NCI-H2196 treated with DMSO at 0.1 percent for 48 hours (cell line): Measurements from ENCODE around the gene FAM53B.

ENCODE experiments used
- DNase-seq: peaks from one replicate; lab custom pipeline; 2025; ENCODE audit not compliant: unreplicated experiment; lab: John Stamatoyannopoulos, UW

The FAM53B gene

GRCh38 chr10:124697837-124698544, 46.2 kb downstream of the FAM53B start:
- DNase-seq: no peak

- no peak for DNase-seq
Measured at GRCh38 chr10:124697443-124697836, 46.7 kb downstream of the FAM53B start.

GRCh38 chr10:124696446-124697392, 47.5 kb downstream of the FAM53B start:
- no peak for DNase-seq

GRCh38 chr10:124695259-124695658, 48.9 kb downstream of the FAM53B start:
- no peak for DNase-seq

- DNase-seq: no peak
Measured at GRCh38 chr10:124694481-124695220, 49.5 kb downstream of the FAM53B start.

- no peak for DNase-seq
Measured at GRCh38 chr10:124693801-124694416, 50.3 kb downstream of the FAM53B start.

GRCh38 chr10:124693396-124693795, 50.8 kb downstream of the FAM53B start:
- DNase-seq: no peak

- DNase-seq: no peak
Measured at GRCh38 chr10:124692100-124692446, 52.1 kb downstream of the FAM53B start.

GRCh38 chr10:124691421-124692099, 52.6 kb downstream of the FAM53B start:
- no peak for DNase-seq

GRCh38 chr10:124691002-124691401, 53.2 kb downstream of the FAM53B start:
- no peak for DNase-seq

GRCh38 chr10:124689911-124690498, 54.2 kb downstream of the FAM53B start:
- no peak for DNase-seq

GRCh38 chr10:124688889-124689670, 55.1 kb downstream of the FAM53B start:
- DNase-seq: no peak

- DNase-seq: no peak
Measured at GRCh38 chr10:124688386-124688785, 55.8 kb downstream of the FAM53B start.

- DNase-seq: no peak
Measured at GRCh38 chr10:124686707-124687376, 57.3 kb downstream of the FAM53B start.

- DNase-seq: no peak
Measured at GRCh38 chr10:124685261-124685660, 58.9 kb downstream of the FAM53B start.

GRCh38 chr10:124683814-124684213, 60.4 kb downstream of the FAM53B start:
- no peak for DNase-seq

GRCh38 chr10:124681626-124682552, 62.3 kb downstream of the FAM53B start:
- DNase-seq: no peak

GRCh38 chr10:124681091-124681490, 63.1 kb downstream of the FAM53B start:
- no peak for DNase-seq
